OCI-LY7 (cell line): Measurements from ENCODE around the gene TTC7B.

ENCODE experiments used
- CTCF ChIP-seq: fragments of 200-600 bp; sonication (generic); conservative IDR thresholded peaks from 2 replicates; pipeline ENCODE4 v1.5.1; 2014; ENCODE audit warnings: mild to moderate bottlenecking, antibody characterized with exemption, low read length, moderate library complexity, mixed read lengths
- EZH2phosphoT487 ChIP-seq: fragments of 200-600 bp; sonication (generic); IDR thresholded peaks from 2 replicates; pipeline ENCODE4 v1.6.1; 2018; ENCODE audit warnings: low read depth, borderline replicate concordance, mild to moderate bottlenecking, mixed run types, antibody characterized with exemption, low read length, moderate library complexity, mixed read lengths

GRCh38 chr14:90523544-90523943 is 292.7 kb downstream of the TTC7B start:
- TF ChIP-seq CTCF: no peak
- TF ChIP-seq EZH2phosphoT487: no peak
